GM18861 (cell line): ENCODE data around the gene EML6.

ENCODE experiments used
- ATAC-seq: cut with Tn5 transposase; IDR thresholded peaks from one replicate; pipeline ENCODE4 v1.9.1; 2021; ENCODE audit not compliant: unreplicated experiment

Gene EML6

DNA sequence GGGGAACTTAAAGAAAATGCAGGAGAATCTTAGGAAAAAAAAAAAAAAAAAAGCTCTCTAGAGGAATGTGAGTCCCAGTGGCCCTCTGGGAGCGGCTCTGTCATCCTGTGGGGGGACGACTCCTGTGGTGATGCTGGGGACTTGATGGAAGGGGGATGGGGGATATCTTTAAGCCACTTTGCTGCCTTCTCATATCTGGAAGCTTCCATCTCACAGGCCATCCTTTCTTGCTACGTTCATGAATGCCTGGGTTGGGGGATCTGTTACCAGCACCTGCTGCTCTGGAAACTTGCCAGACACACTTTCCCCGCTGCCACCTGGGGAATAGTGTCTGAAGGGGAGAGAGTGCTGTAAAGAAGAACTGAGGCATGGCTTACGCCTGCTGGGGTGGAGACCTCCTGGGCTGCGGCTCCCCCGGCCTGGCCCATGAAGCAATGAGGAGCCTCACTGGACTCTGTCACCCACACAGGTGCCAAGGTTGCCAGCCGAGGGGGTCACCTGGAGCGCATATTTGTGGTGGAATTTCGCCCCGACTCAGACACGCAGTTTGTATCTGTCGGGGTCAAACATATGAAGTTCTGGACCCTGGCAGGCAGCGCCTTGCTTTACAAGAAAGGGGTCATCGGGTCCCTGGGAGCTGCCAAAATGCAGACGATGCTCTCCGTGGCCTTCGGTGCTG lies 234.0 kb downstream of the EML6 start:
- ATAC-seq = no peak

DNA sequence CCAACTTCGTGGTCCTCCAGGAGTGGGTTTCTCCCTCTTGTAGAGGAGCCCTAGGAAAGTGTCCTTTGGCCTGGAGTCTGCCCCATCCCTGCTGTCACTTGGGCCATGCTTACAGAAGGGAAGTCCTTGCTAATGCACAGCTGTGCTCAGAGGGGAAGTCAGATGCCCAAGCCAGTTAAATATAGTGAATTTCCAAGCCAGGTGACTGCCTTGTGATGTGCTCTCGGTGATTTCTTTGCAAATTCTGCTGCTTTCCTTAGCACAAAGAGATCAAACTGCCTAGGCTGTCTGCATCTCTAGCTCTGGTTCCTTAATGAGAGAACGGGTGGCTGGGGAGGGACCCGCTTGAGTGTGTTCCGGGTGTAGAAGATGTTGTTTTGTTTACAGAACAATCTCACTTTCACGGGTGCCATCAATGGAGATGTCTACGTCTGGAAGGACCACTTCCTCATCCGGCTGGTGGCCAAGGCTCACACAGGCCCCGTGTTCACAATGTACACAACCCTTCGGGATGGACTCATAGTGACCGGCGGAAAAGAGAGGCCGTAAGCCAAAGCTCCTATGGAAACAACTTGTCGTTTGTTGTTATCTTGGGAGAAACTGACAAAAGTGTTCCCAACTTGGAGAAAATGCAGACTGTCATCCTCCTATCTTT lies 235.4 kb downstream of the EML6 start:
- ATAC-seq = no peak

DNA sequence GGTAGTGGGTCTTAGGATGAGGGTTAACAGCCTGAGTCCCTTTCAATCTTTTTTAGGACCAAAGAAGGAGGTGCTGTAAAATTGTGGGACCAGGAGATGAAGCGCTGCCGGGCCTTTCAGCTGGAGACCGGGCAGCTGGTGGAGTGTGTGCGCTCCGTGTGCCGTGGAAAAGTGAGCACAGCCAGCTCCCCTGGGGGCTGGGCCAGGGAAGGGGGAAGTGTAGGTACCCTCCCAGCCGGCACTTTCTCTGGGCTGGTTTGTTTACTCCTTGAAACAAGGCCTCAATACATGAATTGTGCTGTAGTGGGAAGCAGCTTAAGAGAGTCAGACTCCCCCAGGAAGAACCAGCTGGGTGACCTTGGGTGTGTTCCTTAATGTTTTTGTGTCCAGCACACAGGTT lies 236.7 kb downstream of the EML6 start:
- no peak for ATAC-seq

DNA sequence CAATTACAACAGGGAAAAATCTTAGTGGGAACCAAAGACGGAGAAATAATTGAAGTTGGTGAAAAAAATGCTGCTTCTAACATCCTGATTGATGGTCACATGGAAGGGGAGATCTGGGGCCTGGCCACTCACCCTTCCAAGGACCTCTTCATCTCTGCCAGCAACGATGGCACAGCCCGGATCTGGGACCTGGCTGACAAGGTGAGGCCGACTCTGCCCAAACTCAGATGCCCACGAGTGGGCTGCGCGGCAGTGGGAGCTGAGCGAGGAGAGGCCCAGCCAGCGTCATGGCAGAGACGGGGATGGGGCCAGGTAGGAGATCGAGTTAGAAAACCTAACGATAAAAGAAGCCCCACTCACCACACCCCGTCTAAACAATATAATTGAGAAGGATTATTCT lies 239.0 kb downstream of the EML6 start:
- ATAC-seq = no peak

DNA sequence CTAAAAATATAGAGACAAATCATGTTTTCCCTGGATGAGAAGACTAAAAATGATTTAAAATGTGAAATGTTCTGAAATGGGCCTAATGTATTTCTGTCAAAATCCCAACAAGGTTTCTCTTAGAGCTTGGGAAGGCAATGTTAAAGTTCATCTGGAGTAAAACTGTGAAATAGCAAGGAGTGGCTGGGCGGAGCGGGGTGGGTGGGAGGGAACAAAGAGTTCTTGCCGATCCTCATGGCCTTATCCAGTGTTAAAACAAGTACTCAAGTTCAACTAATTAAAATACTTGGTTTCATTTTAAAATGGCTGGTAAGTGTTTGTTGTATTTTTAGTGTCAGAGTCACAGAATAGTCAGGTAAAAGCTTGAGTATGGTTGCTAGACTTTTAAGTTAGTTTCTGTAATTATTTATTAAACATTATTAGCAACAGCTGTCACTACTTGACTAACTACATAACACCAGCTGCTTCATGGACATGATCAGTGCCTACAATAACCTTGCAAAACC lies 239.5 kb downstream of the EML6 start:
- ATAC-seq = no peak

DNA sequence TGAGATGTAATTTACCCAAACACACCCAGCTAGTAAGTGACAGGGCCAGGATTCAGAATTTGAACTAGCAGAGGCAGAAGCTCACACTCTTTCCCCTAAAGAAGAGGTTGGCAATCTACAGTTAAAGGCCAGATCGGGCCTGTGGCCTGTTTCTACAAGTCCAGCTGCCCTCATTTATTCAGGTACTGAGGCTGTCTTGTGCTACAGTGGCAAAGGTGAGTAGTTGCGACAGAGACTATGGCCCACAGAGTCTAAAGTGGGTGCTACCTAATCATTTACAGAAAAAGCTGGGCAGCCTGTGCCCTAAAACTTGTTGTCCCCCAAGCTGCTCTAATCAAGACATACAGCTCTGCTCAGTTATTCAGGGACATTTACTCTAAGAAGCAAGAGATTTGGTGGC lies 240.0 kb downstream of the EML6 start:
- ATAC-seq = no peak

DNA sequence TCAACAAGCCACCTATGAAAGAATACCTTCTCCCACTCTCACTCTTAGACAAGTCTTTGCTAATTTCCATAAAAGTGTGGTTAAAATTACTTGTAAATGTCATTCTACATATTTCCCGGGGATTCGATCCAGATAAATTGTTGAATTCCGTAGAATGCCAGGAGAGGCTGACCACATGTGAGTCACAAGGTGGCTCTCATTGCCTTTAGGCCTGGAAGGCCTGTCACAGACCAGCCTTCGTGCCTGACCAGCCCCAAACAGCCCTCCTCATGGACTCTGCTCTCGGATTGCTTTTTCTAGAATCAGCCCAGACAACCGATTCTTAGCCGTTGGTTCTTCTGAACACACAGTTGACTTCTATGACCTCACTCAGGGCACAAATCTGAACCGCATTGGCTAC lies 240.8 kb downstream of the EML6 start:
- no peak for ATAC-seq

DNA sequence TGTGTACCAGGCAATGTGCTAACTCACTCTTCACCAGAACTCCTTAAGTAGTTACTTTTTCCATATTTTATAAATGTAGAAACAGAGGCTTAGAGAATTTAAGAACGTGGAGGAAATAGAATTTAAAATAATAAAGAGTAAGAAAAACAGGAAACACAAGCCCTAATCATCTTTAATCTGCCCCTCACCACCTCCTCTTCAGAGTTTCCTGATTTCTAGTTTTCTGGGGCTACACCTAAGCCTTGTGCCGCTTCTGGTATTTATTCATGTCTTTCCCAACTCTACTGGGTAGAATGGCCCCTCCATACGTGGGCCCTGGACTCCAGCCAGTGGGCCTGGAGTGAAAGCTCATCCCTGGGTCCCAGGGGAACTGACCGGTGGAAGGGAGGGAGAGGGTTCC lies 241.4 kb downstream of the EML6 start:
- ATAC-seq = no peak

DNA sequence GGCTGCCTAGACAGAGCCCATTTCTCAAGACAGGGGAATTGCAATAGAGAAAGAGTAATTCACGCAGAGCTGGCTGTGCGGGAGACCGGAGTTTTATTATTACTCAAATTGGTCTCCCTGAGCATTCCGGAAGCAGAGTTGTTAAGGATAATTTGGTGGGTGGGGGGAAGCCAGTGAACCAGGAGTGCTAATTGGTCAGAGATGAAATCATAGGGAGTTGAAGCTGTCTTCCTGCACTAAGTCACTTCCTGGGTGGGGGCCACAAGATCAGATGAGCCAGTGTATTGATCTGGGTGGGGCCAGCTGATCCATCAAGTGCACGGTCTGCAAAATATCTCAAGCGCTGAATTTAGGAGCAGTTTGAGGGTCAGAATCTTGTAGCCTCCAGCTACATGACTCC lies 242.0 kb downstream of the EML6 start:
- ATAC-seq = no peak

DNA sequence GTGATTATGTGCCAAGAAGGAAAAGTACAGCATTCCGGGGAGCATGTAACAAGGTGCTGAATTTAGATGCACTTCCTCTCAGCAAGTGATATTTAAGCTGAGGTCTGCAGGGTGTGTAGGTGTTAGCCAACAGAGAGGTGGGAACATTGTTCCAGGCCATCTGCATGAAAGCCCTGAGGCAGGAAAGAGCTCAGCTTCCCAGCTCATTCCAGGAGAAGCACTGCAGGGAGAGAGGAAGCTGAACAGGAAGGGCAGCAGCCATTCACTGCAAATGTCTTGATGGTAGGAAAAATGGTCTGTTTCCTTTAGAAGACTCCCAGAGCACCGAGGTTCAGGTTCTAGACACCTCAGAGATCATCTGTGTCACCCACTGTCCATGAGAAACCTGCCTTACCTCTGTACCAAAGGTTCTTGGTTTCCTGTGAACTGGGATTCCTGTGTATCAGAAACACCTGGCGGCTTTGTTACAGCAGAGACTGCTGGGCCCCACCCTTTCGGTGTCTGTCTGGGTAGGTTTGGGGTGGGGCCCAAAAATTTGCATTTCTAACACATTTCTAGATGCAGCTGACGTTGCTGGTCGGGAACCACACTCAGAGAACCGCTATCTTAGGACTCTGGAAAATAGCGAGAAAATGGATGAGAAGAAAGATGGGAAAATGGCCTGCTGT lies 242.8 kb downstream of the EML6 start:
- ATAC-seq = no peak

DNA sequence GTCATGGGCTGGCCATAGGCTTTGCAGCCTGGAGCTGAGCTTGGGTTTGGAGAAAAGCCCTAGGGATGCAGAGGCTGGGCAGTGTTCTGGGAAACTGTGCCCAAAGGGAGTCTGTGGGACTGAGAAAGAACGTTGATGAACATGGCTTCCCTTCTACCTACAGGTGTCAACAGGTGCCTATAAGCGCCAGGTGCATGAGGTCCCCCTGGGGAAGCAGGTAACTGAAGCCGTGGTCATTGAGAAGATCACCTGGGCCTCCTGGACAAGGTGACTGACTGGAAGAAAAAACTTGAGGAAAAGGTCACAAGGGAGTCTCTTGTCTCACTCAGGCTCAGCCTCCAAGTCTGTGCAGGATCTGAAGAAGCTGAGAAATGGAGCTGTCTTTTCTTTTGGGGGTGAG lies 243.4 kb downstream of the EML6 start:
- no peak for ATAC-seq

DNA sequence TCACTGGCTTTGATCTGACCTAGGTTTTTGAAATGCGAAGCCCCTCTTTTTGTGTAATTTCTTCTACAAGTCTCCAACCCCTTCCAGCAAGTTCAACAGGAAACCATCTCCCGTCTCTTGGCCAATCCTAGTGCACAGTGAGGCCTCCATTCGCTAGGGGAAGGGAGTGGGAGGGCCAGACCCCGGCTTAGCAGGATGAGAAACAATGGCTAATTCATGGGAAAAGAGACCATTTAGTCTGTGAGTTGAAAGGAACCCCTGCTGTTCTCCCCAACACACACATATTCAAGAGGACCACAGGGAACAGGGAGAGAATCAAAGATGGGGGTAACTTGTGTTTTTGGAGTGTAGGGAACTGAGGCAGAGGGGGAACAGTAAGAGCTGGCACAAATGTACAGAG lies 243.8 kb downstream of the EML6 start:
- ATAC-seq = no peak

DNA sequence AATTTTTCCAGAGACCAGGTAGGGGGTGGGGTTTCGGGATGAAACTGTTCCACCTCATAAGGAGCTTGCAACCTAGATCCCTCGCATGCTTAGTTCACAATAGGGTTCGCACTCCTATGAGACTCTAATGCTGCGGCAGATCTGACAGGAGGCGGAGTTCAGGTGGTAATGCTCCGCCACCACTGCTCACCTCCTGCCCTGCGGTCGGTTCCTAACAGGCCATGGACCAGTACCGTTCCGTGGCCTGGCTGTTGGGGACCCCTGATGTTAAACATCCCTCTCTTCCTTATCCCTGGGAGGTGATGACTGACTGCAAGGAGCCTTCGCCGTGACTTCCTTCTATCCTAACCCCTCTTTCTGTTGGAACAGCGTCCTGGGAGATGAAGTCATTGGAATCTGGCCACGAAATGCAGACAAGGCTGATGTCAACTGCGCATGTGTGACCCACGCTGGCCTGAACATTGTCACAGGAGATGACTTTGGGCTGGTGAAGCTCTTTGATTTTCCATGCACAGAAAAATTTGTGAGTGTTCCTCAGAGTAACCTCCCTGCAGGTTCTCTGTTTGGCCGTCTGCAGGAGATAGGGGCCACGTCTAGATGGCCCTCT lies 244.4 kb downstream of the EML6 start:
- no peak for ATAC-seq

DNA sequence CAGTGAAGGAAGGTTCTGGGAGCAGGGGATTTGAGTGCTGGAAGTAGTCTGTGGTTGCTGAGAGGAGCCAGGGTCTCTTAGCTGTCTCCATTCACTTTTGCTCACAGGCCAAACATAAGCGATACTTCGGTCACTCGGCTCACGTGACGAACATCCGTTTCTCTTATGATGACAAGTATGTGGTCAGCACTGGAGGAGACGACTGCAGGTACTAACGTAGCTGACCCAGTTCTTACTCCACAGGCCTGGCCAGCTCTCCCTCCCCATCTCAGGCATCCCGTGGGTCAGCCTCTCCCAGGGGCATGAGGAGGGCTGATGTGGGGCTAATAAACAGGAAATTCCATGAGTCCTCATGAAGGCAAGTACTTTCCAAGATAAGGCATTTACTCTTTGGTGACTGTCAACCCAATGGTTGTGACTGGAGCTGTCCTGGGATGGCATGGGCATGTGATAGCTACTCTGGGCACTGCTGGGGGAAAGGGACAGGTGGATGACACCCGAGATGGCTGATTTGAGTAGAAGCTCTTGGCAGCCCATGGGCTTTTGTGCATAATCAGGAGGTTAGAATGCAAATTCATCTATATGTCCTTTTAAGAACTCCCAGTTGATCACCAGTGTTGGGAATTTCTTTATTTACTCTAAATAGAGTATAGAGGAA lies 245.2 kb downstream of the EML6 start:
- no peak for ATAC-seq

DNA sequence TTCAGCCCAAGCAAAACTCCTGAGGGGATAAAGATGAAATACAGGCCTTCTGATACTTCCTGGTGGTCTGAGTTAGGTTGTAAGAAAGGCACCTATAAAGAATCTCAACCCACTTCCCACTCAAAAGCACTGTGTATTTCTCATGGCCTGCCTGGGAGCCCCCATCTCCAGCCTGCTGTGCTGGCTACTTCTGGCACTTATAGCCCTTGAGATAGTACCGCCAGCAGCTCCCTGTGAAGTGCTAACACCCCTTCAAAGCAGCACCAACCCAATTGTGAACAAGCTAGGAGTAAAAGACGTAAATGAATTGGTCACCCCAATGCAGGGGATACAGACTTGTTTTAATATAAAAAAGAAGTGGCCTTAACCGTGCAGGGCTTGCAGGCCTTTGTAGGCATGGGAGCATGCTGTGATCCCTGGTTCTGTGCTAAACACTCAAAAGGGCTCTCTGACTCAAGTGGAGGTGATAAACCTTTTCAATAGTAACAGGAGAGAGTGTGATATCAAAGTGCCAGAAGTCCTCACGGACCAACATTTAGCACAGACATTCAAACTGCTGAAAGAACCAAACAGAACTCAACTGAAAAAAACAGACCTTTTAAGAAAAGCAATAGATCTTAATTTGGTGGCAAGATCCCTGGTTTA lies 246.0 kb downstream of the EML6 start:
- no peak for ATAC-seq

DNA sequence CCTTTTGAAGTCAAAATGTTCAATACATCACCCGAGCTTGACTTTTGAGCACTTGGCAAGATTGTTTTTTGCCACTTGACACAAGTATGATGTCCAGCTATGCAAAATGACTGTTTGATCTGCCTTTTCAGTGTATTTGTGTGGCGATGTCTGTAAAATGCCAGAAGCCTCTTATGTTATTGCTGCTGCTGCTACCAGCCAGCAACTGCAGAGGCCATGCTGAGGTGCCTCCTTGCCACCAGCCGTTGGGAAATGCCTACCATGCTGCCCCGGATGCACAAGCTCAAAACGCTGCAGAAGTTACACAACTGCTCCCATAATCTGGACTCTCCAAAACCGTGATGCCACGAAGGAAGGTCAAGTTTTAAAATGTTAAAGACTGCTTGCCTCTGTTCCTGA lies 246.5 kb downstream of the EML6 start:
- ATAC-seq = no peak

DNA sequence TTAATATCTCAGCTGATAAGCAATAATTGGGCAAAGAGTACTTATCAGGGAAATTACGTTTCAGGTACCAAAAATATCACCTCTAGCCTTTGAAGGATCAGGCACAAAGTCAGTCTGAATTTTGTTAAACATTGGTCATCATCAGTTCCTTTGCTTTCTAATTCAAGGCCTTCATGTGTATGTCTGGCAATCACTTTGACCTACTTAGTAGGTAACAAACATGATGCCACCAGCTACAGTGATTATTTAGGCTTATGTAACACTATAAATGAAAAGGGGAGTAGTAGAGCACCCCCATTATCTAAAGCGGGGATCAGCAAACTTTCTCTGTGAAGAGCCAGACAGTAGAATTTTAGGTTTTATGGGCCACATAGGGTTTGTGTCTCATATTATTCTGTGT lies 251.7 kb downstream of the EML6 start:
- no peak for ATAC-seq

DNA sequence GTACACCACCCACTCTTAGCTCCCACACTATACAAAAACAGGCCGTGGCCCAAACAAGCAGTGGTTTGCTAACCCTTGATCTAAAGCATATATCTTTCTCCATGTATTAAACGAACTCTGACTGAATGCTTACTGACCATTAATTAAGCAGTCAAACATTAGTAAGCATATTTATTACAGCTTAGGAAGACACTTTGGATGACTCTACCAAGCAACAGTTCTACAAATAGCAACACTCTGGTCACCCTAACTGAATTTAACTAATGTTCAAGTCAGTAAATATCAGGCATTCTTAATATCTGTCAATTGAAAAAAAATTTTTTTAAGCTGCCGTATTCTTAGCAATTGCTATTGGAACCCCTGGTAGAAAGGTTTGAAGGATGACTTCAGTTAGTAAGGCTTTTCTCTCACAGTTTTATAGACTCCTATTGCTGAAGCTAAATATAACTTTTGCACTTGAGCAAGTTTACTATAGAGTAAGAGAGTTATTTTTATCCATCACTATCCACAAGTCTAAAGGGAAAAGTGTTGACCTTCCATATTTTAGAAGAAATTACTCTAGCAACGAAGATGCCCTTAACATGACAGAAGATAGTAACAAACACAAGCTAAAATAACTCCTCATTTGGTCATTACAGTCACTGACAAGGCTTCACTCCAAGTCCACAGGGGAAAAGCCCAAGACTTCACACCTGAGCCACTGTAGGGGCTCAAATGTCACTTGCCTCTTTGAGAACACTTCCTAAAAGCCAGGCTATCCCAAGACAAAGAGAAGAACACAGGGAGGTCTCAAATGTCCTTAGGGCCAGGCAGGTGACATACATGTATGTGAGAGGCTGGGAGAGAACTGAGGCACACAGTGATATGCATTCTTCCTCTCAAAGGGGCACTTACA lies 252.4 kb downstream of the EML6 start:
- ATAC-seq = no peak

DNA sequence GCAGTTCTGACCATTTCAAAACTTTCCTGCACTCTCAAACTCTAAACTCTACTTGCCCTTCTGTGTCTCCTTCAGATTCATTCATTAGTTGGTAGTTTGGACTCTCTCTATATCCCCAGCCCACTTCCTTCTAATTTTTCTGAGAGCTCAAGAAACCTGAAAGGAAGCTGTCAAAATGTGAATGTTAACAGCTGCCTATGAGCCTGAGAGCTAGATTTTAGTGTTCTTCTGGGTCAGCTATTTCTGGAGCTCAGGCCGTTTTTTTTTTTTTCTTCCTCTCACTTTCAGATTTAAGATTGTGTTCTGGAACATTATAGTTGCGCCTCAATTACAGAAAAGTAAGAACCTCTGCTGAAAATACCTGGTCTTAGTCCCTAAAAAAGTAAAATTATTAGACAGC lies 253.7 kb downstream of the EML6 start:
- peak; percentile 89 for ATAC-seq
